SK-N-SH (cell line): ENCODE data around the gene CD96.

Experiments
- EP300 ChIP-seq, 2 experiments: IDR thresholded peaks; 2 replicates each; pipeline versions ENCODE4 v1.4.0 to v1.6.1; 2012; ENCODE audit warnings: borderline replicate concordance in 1 of 2, low read depth in 1 of 2, low read length in 1 of 2
- EZH2phosphoT487 ChIP-seq: fragments of 200-600 bp; sonication (generic); IDR thresholded peaks from 2 replicates; pipeline ENCODE4 v1.6.1; 2017; ENCODE audit warnings: low read depth, mixed run types, mild to moderate bottlenecking, antibody characterized with exemption, moderate library complexity, borderline replicate concordance
- FOXM1 ChIP-seq: IDR thresholded peaks from 2 replicates; pipeline ENCODE4 v1.4.0; 2012; ENCODE audit warnings: low read depth, mild to moderate bottlenecking
- JUND ChIP-seq: IDR thresholded peaks from 2 replicates; pipeline ENCODE4 v1.4.0; 2012
- NRF1 ChIP-seq: IDR thresholded peaks from 2 replicates; pipeline ENCODE4 v1.6.1; 2012; ENCODE audit warnings: low read depth, mild to moderate bottlenecking, low read length
- RXRA ChIP-seq: IDR thresholded peaks from 2 replicates; pipeline ENCODE4 v1.4.0; 2012; ENCODE audit warnings: low read depth, mild to moderate bottlenecking, borderline replicate concordance
- SIN3A ChIP-seq: IDR thresholded peaks from 2 replicates; pipeline ENCODE4 v1.6.1; 2012; ENCODE audit warnings: low read depth, mild to moderate bottlenecking, low read length, moderate library complexity, borderline replicate concordance
- SMC3 ChIP-seq: IDR thresholded peaks from 2 replicates; pipeline ENCODE4 v1.6.1; 2012; ENCODE audit warnings: low read depth, low read length, improper control_type of control experiment
- YY1 ChIP-seq: IDR thresholded peaks from 2 replicates; pipeline ENCODE4 v1.4.0; 2012; ENCODE audit warnings: low read depth, mild to moderate bottlenecking
- TF ChIP-seq, protein P1 (sequence below): IDR thresholded peaks from 2 replicates; pipeline ENCODE4 v1.4.0; 2012; ENCODE audit warnings: low read depth
- TF ChIP-seq, protein P2 (sequence below): fragments of 200-600 bp; sonication (generic); IDR thresholded peaks from 2 replicates; pipeline ENCODE4 v1.6.1; 2017; ENCODE audit warnings: antibody characterized with exemption, mild to moderate bottlenecking, moderate library complexity

DNA sequence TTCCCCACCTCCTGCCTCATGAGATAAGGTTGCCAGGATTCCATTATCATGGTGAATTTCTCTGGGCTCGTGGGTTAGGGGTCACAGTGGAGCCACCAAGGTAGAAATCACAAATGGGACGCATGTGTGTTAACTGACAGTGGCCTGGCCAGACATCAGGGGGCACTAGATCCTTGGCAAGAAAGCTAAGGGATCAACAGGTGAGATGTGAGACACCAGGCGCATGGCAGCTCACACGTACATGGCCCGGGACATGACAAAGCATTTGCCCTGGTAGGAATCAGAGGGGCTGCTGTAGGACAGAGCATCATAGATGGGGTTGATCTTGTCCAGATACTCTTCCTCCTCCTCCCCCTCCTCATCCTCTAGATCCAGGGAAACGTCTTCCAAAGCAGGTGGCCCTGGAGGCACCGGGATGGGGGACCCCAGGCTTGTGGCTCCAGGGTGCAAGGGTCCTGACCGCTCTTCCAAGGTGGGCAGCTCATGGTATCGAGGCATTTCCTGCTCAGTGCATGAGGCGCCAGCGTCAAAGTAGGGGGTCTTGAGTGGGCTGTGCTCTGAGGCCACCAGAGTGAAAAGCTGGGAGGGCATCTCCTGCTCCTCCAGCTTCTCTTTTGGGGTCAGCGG is 28.5 kb downstream of the CD96 start:
- TF ChIP-seq, protein P1, sequence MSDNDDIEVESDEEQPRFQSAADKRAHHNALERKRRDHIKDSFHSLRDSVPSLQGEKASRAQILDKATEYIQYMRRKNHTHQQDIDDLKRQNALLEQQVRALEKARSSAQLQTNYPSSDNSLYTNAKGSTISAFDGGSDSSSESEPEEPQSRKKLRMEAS, result no peak
- TF ChIP-seq, protein P2, sequence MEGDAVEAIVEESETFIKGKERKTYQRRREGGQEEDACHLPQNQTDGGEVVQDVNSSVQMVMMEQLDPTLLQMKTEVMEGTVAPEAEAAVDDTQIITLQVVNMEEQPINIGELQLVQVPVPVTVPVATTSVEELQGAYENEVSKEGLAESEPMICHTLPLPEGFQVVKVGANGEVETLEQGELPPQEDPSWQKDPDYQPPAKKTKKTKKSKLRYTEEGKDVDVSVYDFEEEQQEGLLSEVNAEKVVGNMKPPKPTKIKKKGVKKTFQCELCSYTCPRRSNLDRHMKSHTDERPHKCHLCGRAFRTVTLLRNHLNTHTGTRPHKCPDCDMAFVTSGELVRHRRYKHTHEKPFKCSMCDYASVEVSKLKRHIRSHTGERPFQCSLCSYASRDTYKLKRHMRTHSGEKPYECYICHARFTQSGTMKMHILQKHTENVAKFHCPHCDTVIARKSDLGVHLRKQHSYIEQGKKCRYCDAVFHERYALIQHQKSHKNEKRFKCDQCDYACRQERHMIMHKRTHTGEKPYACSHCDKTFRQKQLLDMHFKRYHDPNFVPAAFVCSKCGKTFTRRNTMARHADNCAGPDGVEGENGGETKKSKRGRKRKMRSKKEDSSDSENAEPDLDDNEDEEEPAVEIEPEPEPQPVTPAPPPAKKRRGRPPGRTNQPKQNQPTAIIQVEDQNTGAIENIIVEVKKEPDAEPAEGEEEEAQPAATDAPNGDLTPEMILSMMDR, result no peak
- TF ChIP-seq FOXM1 (no peak), YY1 (no peak), EP300 (IDR thresholded peaks at IDR 0.05; ENCODE audit: borderline replicate concordance in 1 of 2, low read depth in 1 of 2, low read length in 1 of 2) (no peak), JUND (no peak), SIN3A (no peak), EZH2phosphoT487 (no peak), SMC3 (no peak), RXRA (no peak), NRF1 (no peak)
